PFSK-1 (cell line): ENCODE results near the gene STK38L.

Experiments
- POLR2AphosphoS5 ChIP-seq: IDR thresholded peaks from 2 replicates; pipeline ENCODE4 v1.6.1; 2012; ENCODE audit warnings: low read depth, mild to moderate bottlenecking, control low read depth, low read length, moderate library complexity
- REST ChIP-seq, 2 experiments: IDR thresholded peaks; 2 replicates each; pipeline versions ENCODE4 v1.6.1 to v1.8.0; 2011 to 2012; ENCODE audit warnings: low read depth in 2 of 2, low read length in 2 of 2, control low read depth in 1 of 2, inconsistent platforms in 1 of 2, mild to moderate bottlenecking in 1 of 2, moderate library complexity in 1 of 2; ENCODE audit not compliant: insufficient read depth in 1 of 2
- TAF1 ChIP-seq: IDR thresholded peaks from 2 replicates; pipeline ENCODE4 v1.6.1; 2012; ENCODE audit warnings: low read length, control low read depth, borderline replicate concordance; ENCODE audit not compliant: insufficient read depth

- TF ChIP-seq TAF1, result no peak
- no peak for TF ChIP-seq POLR2AphosphoS5
- no peak for TF ChIP-seq REST (IDR thresholded peaks at IDR 0.05; ENCODE audit: insufficient read depth in 1 of 2, low read depth in 2 of 2, low read length in 2 of 2)
Measured at GRCh38 chr12:27207615-27208413, 36.3 kb upstream of the STK38L start.
